Keratinocyte (primary cell): Measurements from ENCODE around the gene SLC7A14.

Experiments used
- EZH2 ChIP-seq: IDR thresholded peaks from one replicate; pipeline ENCODE4 v1.6.1; 2012; ENCODE audit warnings: inconsistent platforms, mild to moderate bottlenecking, low read length, moderate library complexity
- TF ChIP-seq, protein P1 (sequence below), 3 experiments: IDR thresholded peaks in 1 of 3; conservative IDR thresholded peaks in 1 of 3; optimal IDR thresholded peaks in 1 of 3; 2 replicates in 2 of 3; 3 replicates in 1 of 3; pipeline versions ENCODE3 to v1.5.1; 2011; ENCODE audit warnings: low read length in 3 of 3, mild to moderate bottlenecking in 3 of 3, moderate library complexity in 2 of 3, control low read depth in 1 of 3, inconsistent platforms in 1 of 3; ENCODE audit not compliant: insufficient read depth in 2 of 3; ENCODE audit errors: extremely low read depth in 1 of 3

DNA sequence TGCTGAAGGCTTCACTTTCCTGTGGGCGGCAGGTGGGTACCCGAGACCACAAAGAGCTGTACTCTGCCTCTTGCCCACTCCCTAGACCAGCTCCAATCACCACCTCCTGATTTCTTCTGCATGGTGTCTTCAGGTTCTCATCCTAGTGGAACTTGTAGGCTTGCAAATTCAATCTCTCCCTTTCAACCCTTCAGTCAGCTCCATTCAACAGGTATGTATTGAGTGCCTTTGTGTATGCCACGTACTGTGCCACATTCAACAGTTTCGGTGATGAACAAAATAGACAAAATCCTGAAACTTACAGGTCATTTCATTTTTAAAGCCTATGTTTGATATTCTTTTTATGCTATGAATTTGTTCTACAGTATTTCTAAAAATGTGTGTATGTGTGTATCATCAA lies 172.6 kb downstream of the SLC7A14 start:
- TF ChIP-seq, protein P1, sequence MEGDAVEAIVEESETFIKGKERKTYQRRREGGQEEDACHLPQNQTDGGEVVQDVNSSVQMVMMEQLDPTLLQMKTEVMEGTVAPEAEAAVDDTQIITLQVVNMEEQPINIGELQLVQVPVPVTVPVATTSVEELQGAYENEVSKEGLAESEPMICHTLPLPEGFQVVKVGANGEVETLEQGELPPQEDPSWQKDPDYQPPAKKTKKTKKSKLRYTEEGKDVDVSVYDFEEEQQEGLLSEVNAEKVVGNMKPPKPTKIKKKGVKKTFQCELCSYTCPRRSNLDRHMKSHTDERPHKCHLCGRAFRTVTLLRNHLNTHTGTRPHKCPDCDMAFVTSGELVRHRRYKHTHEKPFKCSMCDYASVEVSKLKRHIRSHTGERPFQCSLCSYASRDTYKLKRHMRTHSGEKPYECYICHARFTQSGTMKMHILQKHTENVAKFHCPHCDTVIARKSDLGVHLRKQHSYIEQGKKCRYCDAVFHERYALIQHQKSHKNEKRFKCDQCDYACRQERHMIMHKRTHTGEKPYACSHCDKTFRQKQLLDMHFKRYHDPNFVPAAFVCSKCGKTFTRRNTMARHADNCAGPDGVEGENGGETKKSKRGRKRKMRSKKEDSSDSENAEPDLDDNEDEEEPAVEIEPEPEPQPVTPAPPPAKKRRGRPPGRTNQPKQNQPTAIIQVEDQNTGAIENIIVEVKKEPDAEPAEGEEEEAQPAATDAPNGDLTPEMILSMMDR (optimal IDR thresholded peaks at IDR 0.05 in 1 of 3, IDR thresholded peaks at IDR 0.05 in 1 of 3, conservative IDR thresholded peaks at IDR 0.05 in 1 of 3; ENCODE audit: extremely low read depth in 1 of 3, insufficient read depth in 2 of 3, low read length in 3 of 3) = no peak
- no peak for TF ChIP-seq EZH2
